Psoas muscle (tissue), 8 donors: ENCODE measurements around the gene TYW1B. TPM values are rescaled to one million over a fixed set of nuclear protein-coding genes. Genes with fewer than 3 reads are reported as not detected.
"Not testable (repeated sequence)": the region's sequence is repeated elsewhere in the genome, so short reads cannot be mapped to it uniquely, and the experiment has no call there.

ENCODE experiments used
- ATAC-seq, 4 donors: fragments of 200-7000 bp; cut with Tn5 transposase; one replicate each; pipeline ENCODE4 v1.9.1; 2020; ENCODE audit warnings: moderate library complexity in 3 of 4, mild to moderate bottlenecking in 2 of 4
- DNase-seq, 2 donors: peaks; one replicate each; pipeline ENCODE4 v3.0.0-alpha.2; 2020
- H3K27ac ChIP-seq: fragments of 200-600 bp; one replicate; pipeline ENCODE4 v1.8.0; 2022
- H3K27me3 ChIP-seq, 3 donors: fragments of 200-600 bp in 1 of 3; one replicate each; pipeline versions ENCODE4 v1.6.1 to v1.8.0; 2013 to 2022; ENCODE audit warnings: low read length in 2 of 3, mild to moderate bottlenecking in 2 of 3, moderate library complexity in 1 of 3; ENCODE audit not compliant: insufficient read depth in 3 of 3
- H3K36me3 ChIP-seq, 2 donors: fragments of 200-600 bp in 1 of 2; one replicate each; pipeline versions ENCODE4 v1.6.1 to v1.8.0; 2013 to 2022; ENCODE audit warnings: low read depth in 1 of 2, mild to moderate bottlenecking in 1 of 2, moderate library complexity in 1 of 2; ENCODE audit not compliant: insufficient read depth in 1 of 2
- H3K4me1 ChIP-seq: fragments of 200-600 bp; one replicate; pipeline ENCODE4 v1.8.0; 2022
- H3K4me3 ChIP-seq: fragments of 200-600 bp; one replicate; pipeline ENCODE4 v1.8.0; 2022; ENCODE audit warnings: mild to moderate bottlenecking
- H3K9me3 ChIP-seq: fragments of 200-600 bp; one replicate; pipeline ENCODE4 v1.8.0; 2022
- WGBS, 3 donors: extraction: QIAGEN DNeasy Blood & Tissue Kit; methylation state at CpG; one replicate each; pipeline versions ENCODE4 v1.1.6 to v1.1.7; 2013; 5-methylcytosine and 5-hydroxymethylcytosine counted together
- intact Hi-C, 2 donors: fragments of 100-400 bp; cut with DNase I; formaldehyde crosslinking; loops; one replicate each; pipeline versions ENCODE4 v1.11.0 to v1.14.2; 2022
- polyA plus RNA-seq, 3 donors: library from polyadenylated mRNA; stranded (reverse); fragments of 200-250 nt; gene quantifications; one replicate each; pipeline ENCODE4 v1.2.3, GENCODE V29; 2013
- total RNA-seq, 4 donors: library from RNA; stranded (reverse); fragmentation: NEBNext Ultra II Directional in 2 of 4; extraction: Animal tissue kit (Norgen Biotek cat#: 25700) in 2 of 4; gene quantifications; one replicate each; pipeline versions ENCODE4 v1.2.1 to v1.2.4, GENCODE V29; 2021 to 2023
- TF ChIP-seq, protein P1 (sequence below): fragments of 200-600 bp; IDR thresholded peaks from one replicate; pipeline ENCODE4 v1.8.0; 2022; ENCODE audit warnings: antibody characterized with exemption
- donor health status: healthy with polysubstance abuse.
- donor health status: DM: no; HTN: no; CAD: no; lungs with moderate emphysema.
- donor health status: Bipolar disorder and iron deficiency.
- donor health status: healthy.
- donor health status: DM: yes; HTN: yes; CAD: no.
- donor health status: DM: no; HTN: no; CAD: no.
- donor health status: DM: no; HTN: no; CAD: no.
- donor health status: DM: yes; HTN: yes; CAD: no.

Gene TYW1B
- total and polyA plus RNA-seq, 7 donors, result 1.1 to 6.5 (median 1.9) TPM

- Histone ChIP-seq H3K36me3 (peaks cover 0 to 12% of the 10 kb centered on the region in 2 donors), H3K4me1 (no peaks in the 10 kb centered on the region), H3K9me3 (no peaks in the 10 kb centered on the region), H3K27me3 (no peaks in the 10 kb centered on the region), H3K27ac (no peak overlapping the region), H3K4me3 (no peak overlapping the region)
- 97 to 98% (median 97%) methylated on average over 6 of the region's 6 CpGs for WGBS, 3 donors
- TF ChIP-seq, protein P1, sequence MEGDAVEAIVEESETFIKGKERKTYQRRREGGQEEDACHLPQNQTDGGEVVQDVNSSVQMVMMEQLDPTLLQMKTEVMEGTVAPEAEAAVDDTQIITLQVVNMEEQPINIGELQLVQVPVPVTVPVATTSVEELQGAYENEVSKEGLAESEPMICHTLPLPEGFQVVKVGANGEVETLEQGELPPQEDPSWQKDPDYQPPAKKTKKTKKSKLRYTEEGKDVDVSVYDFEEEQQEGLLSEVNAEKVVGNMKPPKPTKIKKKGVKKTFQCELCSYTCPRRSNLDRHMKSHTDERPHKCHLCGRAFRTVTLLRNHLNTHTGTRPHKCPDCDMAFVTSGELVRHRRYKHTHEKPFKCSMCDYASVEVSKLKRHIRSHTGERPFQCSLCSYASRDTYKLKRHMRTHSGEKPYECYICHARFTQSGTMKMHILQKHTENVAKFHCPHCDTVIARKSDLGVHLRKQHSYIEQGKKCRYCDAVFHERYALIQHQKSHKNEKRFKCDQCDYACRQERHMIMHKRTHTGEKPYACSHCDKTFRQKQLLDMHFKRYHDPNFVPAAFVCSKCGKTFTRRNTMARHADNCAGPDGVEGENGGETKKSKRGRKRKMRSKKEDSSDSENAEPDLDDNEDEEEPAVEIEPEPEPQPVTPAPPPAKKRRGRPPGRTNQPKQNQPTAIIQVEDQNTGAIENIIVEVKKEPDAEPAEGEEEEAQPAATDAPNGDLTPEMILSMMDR, result no peak
- DNase-seq (no peak), ATAC-seq (no peak)
- intact Hi-C loops, result no loop called here
Measured at GRCh38 chr7:72793791-72794190, 34.2 kb downstream of the TYW1B start.

DNA sequence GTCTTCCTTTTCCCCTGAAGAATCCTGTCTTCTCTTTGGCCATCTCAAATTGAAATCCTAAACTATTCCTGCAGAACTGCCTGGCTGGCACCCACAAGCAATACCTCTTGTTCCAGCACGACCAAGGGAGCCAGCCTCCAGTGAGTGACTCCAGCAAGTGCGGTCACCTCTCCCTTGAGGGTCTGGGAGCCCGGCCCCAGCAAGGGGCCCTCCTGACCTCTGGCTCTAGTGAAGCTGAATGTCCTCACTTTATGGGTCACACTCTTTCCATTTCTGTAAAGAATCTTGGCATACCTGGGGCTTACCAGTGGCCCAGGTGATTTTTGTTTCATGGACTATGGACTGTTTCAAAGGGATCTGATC, 37.3 kb downstream of the TYW1B start:
- H3K4me1 ChIP-seq, intact Hi-C loops, H3K9me3 ChIP-seq, H3K36me3 ChIP-seq, DNase-seq, H3K27me3 ChIP-seq, H3K4me3 ChIP-seq: not testable (repeated sequence)
- ATAC-seq, result peak; percentile 49 to 57 (median 50)
- 26 to 60% (median 31%) methylated on average over 2 to 3 of the region's 3 CpGs for WGBS, 3 donors
- peak overlapping the region; percentile 81 for H3K27ac ChIP-seq

- intact Hi-C loops, H3K36me3 ChIP-seq, H3K4me1 ChIP-seq, H3K4me3 ChIP-seq, H3K27me3 ChIP-seq, H3K9me3 ChIP-seq: not testable (repeated sequence)
- peak overlapping the region; percentile 81 for H3K27ac ChIP-seq
- peak; percentile 55 to 84 for DNase-seq
- peak; percentile 97 to 99 (median 98) for ATAC-seq
- WGBS, 3 donors, result 44 to 52% (median 46%) methylated on average over 5 to 6 of the region's 6 CpGs
Measured at GRCh38 chr7:72790048-72790697, 37.8 kb downstream of the TYW1B start.

DNA sequence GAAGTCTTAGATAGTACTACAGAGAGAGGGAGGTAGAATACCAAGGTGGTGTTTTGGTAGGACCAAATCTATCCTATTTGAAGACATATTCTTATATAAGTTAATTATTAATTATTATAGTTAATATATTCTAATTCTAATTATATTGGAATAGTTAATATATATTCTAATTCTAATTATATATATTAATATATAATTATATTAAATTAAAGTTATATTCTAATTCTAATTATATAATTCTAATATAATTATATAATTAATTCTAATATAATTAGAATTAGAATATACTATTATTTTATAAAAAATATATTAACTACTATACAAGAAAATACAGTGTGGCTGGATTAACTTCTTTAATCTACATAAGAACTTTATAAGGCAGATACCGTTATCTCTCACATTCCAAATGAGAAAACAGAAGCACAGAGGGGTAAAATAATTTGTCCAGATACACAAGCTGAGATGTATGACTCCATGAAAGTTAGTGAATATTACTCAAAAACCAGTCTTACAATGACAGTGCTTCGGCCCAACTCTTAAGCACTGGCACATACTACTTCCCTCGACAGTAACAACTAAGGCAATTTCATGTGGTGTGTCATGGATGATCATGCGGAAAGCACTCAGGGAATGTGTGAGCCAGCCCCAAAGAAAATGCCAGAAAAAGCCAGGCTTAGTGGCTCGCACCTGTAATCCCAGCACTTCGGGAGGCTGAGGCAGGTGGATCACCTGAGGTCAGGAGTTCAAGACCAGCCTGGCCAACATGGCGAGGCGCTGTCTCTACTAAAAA, 42.6 kb downstream of the TYW1B start:
- TF ChIP-seq, protein P1, result no peak
- intact Hi-C loops, result no loop called here
- no peak overlapping the region for H3K4me3 ChIP-seq
- no peaks in the 10 kb centered on the region for H3K9me3 ChIP-seq
- H3K27ac ChIP-seq, result no peak overlapping the region
- 73 to 88% (median 76%) methylated on average over 8 of the region's 8 CpGs for WGBS, 3 donors
- no peaks in the 10 kb centered on the region for H3K36me3 ChIP-seq
- ATAC-seq (no peak), DNase-seq (no peak)
- peaks cover 10% of the 10 kb centered on the region for H3K4me1 ChIP-seq
- H3K27me3 ChIP-seq, result no peaks in the 10 kb centered on the region

DNA sequence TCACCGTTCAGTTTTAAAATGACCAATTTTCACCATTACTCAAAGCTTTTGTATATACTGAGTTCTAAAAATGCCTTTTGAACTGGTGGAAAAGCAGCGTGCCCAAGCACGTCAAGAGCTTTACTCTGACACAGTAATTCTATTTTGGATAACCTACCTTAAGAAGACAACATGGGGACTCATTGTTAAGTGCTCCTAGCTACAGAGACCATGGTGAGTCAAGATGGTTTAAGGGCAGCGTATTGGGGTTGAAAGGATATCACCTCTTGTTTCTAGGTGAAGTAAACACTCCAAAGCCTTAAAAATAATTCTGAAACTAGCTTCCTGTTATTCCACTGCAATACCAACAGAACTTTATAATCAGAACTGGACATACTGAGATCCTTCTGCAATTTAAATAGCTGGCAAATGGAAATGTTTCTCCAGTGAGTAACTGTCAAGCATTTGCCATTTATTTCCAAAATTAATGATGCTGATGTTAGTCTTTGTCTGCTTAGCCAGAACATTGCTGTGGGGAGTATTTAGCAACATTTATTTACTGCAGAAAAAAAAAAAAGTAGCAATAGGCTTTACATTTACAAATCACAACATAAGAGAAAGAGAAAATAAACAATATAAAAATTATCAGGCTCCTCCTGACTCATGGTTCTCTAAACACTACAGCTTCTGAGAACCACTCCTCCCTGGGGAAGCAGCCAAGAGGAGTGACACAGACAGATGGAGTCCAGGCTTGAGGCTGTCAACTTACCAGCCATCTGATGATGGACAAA, 44.2 kb downstream of the TYW1B start:
- intact Hi-C loops, result not testable (repeated sequence)
- DNase-seq, result peak in 1 of 2 donors; percentile 35
- ATAC-seq, result peak; percentile 91 to 97 (median 96)

GRCh38 chr7:72781631-72782030, 46.4 kb downstream of the TYW1B start:
- H3K36me3 ChIP-seq, result no peaks in the 10 kb centered on the region
- H3K27ac ChIP-seq, result no peak overlapping the region
- H3K4me3 ChIP-seq, result no peak overlapping the region
- WGBS, 3 donors, result 84 to 92% (median 89%) methylated on average over 6 of the region's 6 CpGs
- H3K9me3 ChIP-seq, result no peaks in the 10 kb centered on the region
- peaks cover 14% of the 10 kb centered on the region for H3K4me1 ChIP-seq
- H3K27me3 ChIP-seq, result no peaks in the 10 kb centered on the region
- intact Hi-C loops, result no loop called here
- TF ChIP-seq, protein P1, result no peak
- ATAC-seq (no peak), DNase-seq (no peak)

More for the DNA sequence above, 44.2 kb downstream of the TYW1B start:
- H3K36me3 ChIP-seq, H3K27me3 ChIP-seq, H3K4me3 ChIP-seq, H3K9me3 ChIP-seq: not testable (repeated sequence)
- 55 to 62% (median 59%) methylated on average over 4 of the region's 4 CpGs for WGBS, 3 donors
- peak overlapping the region; percentile 72 for H3K27ac ChIP-seq
- peaks cover 14% of the 10 kb centered on the region for H3K4me1 ChIP-seq
